GM19467 (cell line): ENCODE data around the gene KIF26B.

Source experiments
- ATAC-seq: cut with Tn5 transposase; IDR thresholded peaks from one replicate; pipeline ENCODE4 v1.9.1; 2021; ENCODE audit warnings: mild to moderate bottlenecking, moderate library complexity; ENCODE audit not compliant: unreplicated experiment

Gene KIF26B

DNA sequence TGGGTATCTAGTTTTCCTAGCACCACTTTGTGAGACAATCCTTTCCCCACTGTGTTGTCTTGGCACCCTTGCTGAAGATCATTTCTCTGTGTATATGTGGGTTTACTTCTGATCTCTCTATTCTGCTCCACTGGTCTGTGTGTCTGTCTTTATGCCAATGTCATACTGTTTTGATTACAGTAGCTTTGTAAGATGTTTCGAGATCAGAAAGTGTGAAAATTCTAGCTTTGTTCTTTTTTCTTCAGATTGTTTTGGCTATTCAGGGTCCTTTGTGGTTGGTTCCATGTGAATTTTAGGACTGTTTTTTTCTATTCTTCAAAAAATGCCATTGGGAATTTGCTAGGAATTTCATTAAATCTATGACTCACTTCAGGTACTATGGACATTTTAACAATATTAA, 116.2 kb downstream of the KIF26B start:
- ATAC-seq: no peak

DNA sequence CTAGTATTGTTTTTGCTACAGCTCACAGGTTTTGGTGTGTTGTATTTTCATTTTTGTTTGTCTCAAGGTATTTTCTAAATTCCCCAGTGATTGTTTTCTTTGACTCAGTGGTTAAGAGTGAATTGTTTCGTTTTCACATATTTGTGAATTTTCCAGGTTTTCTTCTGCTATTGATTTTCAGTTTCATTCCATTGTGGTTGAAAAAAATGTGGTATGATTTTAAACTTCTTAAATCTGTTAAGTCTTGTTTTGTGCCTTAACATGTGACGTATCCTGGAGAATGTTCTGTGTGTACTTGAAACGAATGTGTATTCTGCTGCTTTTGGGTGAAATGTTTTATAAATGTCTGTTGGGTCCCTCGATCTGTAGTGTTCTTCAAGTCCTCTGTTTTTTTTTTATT, 117.9 kb downstream of the KIF26B start:
- ATAC-seq: no peak

DNA sequence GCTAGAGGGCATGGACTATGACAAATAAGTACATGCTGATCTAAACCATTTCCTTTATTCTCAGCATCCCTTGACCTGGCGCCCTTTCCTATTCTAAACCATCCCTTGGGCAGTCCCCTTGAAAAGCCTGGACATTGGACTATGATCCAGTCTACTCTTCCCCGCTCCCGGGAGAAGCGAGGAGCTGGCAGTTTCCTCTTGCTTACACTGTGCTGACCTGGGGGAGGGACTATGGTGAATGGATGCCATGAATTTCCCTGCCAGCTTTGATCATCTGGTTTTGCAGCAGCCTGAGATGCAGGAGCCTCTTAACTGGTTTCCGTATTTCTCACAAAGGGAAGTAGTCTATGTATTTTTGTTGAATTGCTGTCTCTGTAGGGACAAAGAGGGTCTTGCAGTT, 121.7 kb downstream of the KIF26B start:
- ATAC-seq: no peak

DNA sequence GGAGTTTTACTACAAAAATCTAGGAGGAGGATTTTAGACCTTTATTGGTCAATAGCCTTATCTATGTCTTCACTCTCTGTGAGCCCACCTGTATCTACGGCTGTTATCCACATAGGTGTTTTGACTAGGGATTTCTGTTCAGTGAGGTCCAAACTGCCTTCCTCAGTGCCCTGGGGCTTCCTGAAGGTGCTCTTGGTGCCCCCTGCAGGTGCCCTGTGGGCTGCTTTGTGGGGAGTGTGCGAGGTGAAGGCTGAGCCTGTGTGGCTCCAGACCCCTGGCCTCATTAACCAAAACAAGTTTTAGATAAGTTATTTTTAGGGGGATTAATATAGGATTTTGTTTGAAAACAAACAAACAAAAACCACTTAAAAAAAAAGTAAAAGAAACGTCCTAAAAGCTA, 122.5 kb downstream of the KIF26B start:
- ATAC-seq: no peak

DNA sequence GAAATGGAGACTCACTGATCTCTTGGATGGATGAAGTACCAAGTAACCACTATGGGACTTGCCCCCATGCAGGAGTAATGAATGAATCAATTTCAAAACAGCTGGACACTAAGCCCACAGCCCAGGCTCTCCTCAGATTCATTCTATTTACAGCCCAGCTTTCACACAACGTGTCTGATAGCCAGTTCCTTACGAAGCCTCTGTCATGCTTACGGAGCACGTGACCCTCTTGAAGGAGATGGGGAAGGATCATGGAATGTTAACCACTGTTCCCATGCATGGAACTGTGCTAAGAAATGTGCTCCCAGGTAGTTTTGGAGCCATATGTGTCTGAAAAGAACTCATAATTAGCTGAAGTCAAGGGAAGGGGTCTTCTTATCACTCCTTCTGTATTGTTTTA, 124.1 kb downstream of the KIF26B start:
- ATAC-seq: no peak

DNA sequence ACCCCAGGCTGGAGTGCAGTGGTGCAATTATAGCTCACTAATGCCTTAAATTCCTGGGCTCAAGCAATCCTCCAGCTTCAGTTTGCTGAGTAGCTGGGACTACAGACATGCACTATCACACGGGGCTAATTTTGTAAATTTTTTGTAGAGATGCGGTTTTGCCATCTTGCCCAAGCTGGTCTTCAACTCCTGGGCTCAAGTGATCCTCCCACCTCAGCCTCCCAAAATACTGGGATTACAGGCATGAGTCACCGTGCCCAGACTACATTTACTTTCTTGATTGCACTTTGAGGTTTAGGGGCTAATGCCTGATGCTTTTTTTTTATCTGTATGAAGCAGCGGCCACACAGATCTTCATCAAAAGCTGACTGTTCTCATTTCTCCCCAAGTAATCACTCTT, 124.6 kb downstream of the KIF26B start:
- no peak for ATAC-seq

DNA sequence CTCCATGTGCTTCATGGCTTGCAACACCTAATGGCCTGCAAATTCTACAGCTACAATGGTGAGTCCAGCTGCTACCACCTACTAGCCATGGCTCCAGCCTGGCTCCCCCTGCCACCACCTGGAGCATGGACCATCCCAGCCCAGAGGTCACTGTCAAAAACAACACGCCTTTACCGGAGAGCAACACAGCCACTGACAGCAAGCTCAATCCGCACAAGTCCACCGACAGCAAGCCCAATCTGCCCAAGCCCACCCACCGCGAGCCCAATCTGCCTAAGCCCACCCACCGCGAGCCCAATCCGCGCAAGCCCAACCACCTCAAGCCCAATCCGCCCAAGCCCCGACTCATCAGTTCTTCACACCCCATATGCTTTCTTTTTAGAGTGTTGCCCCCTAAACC, 128.2 kb downstream of the KIF26B start:
- no peak for ATAC-seq

DNA sequence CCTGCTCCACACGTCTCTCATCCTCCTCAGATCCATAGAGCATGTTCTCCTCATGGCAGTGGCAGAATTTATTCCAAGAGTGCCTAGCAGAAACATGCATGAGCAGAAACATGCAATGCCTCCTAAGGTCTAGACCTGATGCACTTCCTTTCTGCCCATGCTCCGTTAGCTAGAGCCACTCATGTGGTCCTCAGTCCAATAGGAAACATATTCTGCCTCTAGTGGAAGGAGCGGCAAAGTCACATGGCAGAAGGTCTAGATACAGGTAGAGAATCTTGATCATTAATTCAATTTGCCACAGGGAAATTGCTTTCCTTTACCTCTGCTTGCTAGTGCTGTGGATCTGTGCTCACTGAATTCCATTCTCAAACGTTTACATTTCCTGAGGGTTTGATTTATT, 130.4 kb downstream of the KIF26B start:
- no peak for ATAC-seq

DNA sequence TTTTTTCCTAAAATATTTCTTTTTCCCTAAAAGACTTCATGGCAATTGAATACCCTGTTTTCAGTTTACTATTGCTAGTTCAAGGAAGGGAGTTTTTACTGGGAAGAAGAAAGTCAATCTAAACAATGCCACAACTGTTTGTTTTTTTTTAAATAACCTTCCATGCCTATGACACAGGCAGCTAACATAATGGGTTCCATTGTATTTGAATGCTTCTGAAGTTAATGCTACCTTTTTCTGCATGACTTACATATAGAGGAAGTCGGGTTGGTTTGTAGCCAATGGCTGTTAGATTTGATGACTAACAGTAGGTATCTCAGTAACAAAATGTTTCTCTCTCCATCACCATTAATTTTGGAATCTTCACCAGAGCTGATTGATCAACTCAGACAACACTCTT, 134.0 kb downstream of the KIF26B start:
- ATAC-seq: no peak

DNA sequence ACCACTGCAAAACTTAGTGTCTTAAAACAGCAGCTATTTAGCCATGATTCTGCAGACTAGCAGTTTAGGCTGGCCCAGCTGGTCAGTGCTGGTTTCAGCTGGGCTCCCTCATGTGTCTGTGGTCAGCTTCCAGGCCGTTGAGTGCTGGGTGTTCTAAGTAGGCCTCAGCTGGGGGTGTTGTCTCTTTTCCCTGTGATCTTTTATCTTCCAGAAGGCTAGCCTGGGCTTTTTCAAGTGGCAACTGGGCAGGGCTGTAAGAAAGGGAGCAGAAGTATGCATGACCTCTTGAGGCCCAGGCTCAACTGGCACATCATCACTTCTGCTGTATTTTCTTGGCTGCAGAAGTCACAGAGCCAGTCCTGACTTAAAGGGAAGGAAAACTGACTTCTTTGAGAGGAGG, 136.1 kb downstream of the KIF26B start:
- ATAC-seq: no peak

DNA sequence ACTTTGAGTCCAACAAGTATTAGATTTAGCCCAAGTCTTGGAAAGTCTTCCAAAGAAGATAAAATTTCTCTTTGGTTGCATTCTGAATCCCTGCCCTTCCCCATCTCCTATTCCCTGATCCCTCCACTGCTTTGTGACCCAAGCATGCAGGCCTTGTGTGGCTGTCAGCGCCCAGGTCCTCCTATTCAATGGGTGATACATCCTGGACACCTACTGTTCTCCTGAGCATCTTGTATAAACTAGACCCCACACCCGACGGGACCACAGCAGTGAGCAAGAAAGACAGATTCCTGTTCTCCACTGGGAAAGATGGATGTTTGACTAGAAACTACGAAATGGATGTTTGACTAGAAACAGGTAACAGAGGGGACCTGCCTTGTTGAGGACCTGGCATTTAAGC, 136.6 kb downstream of the KIF26B start:
- no peak for ATAC-seq

DNA sequence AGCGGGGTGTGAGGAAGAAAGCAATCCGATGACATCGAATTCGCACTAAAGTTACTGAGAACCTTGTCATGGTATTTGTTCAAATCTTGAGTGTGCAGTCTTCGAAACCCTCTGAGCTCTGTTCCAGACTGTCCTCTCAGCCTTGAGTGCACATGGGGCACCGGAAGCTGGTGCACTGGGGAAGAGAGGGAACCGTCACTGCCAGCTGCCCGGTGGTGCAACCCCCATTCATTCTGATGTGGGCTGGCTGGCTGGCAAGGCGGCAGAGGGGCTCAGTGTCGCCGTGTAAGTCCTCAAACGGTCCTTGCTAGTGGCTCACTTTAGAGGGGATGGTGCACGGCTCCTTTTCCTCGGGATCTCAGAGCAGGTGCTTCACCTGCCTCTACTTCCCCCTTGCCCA, 137.4 kb downstream of the KIF26B start:
- ATAC-seq: no peak

DNA sequence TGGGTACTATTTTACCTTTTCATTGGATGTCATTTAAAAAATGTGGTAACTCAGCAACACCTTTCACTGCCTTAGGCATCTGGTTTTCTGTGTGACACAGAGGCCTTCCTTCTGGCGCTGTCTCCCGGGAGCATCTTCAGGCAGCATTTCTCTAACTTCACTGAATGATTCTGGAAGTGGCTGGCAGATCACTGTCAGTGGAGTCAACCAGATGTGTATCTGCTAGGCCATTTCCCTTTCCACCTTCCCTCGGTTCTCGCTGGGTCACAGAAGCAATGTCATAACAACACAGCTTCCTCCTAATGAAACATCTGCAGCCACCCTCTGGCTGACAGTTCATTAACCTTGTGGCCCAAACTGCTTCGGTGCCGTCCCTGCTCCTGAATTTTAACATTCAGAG, 137.8 kb downstream of the KIF26B start:
- ATAC-seq: no peak

DNA sequence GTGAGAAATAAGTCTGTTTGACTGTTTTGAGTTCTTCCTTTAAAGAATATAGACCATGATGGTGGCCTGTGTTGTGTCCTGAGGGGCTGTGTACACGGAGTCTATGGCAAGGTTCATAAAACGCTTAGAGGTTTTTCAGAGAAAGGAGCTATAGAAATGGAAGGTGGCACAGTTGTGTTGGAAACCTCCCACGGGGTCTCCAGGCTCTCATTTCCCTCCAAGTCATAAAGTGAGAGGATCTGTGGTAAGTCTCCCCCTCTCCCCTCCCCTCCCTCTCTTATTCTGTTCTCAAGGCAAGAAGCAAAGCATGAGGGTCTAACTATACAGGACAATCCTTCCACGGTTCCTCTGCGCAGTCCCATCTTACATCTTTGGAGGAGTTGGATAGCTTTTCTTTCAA, 139.2 kb downstream of the KIF26B start:
- no peak for ATAC-seq

DNA sequence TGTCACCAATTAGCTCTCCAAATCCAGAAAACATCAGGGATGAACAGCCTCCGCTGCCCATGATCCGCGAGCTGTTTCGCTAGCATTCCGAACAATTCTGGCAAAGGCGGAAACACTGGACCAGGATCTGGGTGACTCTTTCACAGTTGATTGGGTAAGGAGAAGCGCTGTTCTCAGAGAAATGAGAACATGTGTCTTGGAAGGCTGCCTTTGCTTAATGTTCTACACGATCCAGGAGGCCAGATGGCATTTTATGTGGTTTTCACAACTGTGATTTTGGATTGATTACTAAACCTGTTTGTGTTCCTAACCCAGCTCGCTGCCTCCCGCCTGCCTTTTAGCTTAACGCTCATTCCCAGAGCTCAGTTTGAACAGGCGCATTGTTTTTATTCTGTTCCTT, 144.0 kb downstream of the KIF26B start:
- ATAC-seq: no peak

DNA sequence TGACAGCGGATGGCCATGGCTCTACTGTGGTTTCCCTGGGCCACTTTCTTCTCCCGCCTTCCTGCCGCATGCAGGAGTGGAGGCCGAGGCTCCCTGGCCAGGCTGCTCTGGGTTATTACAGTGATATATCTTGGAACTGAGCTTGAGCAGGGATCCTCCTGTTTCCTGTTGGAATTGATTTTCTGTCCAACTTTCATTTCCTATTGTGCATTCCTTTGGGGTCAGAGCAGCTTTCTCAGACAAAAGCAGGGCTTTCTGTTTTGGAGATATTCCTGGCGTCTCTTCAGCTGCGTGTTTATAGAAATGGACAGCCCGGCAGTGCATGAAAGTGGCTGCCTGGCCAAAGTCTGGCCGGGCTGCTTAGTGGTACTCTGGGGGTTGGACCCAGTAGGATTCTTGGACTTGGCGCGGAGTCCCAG, 146.4 kb downstream of the KIF26B start:
- ATAC-seq: no peak

DNA sequence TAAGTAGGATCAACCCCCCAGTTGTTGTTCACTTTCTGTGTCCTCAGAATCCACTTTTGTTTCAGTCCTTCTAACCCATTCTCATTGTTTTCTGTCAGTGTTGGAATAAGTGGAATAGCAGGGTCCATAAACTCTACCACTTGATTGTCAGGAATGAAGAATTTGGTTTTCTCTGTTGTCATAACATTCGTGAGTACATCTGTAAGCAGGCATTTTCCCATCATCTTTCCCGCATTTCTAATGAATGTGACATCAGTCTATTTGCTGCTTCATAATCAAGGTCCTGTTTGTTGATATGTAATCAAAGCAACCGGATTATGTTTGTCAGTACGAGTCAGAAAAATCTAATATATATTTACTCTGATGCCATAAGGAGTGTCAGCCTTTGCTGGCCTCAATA, 147.1 kb downstream of the KIF26B start:
- no peak for ATAC-seq

DNA sequence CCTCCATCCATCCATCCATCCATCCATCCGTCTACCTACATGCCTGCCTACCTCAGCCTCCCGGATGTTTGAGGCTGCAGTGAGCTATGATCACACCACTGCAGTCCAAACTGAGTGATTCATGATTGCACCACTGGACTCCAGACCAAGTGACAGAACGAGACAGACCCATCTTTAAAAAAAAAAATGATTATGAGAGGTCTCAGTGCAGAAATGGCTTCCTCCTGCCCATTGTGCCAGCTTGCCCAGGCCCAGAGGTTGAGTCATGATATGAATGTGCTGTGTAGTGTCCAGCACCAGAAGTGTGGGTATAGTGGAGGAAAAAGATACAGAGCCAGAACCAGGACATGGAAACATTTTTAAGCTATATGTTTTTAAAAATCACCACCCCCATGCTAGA, 149.9 kb downstream of the KIF26B start:
- no peak for ATAC-seq

DNA sequence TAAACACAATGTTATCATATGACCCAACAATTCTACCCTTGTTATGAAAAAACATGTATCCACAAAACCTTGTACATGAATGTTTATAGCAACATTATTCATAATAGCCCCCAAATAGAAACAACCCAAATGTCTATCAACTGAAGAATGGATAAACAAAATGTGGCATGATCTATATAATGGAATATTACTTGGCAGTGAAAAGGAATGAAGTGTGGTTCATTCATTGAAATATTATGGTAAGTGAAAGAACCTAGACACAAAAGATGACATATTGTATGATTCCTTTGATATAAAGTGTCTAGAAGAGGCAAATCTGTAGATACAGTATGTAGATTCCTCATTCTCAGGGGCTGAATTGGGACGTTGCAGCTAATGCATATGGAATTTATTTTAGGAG, 151.2 kb downstream of the KIF26B start:
- no peak for ATAC-seq

DNA sequence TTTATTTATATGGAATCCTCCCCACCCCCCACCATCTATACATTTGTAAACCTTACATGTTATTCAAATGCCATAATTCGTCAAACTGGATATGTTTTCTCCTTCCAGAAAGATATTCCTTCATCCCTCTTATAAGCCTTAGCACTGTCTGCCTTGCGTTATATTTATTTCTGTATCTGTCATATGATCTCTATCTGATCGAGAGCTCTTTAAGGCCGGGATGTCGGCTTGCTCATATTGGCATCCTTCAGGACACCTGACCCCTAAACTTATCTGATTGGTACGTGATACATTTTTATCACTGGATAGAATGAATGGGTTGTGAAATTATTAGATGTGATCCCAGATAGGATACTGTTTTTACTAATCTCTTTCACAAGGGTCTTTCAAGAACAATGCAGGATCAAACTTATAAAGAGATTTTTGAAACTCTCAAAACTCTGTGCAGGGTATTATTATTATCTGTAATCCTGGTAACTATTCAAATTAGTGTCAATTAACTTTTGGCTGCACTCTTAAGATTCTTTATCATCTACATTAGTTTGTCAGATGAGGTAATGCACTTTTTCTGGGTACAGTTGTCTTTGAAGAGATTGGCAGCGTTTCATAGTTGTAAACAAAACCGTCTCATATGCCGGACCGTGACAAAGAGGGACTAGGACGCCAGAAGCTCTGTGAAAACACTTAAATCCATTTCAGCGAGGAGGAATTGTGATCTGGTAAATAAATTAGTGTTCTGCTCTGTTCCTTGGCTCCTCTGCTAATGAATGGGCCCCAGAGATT, 152.0 kb downstream of the KIF26B start:
- ATAC-seq: no peak

DNA sequence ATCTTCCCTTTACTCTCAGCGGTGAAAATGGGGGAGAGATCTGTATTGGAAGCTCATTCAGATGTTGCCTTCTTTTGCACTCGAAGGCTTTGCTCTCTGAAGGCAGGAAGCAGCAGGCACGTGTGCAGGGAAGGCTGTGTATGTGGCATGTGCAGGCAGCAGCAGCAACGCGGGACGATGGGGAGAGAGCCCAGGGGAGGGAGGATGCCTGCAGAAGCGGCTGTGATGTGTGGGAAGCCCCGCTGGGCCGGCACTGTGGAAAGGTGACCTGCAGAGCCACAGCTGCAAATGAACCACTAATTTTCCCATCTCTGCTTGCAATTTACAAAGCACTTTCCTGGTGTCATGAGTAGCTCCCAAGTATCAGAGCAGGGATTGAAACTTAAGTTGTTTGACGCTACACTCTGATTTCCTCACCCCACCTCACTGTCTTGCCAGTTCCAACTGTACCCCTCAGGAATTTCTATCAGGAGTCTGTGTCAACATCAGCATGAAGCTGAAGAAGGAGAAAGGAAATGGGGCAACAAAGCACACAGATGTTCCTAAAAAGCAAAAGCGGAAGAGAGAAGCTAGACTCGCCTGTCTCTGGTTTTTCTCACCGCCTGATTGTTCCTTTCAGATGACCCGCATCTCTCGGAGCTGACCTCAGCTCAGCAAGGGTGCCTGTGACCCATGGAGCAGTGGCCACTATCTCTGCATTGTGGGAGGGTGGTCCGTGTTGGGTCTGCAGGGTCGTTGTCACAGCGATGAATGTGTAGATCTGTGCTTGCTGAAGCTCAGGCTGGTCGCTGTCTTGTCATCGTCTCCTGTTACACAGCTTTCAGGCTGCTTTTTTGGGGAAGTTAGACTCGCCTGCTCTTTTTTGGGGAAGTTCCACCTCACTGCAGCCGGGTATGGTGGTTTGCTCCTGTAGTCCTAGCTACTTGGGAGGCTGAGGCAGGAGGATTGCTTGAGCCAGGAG, 156.1 kb downstream of the KIF26B start:
- no peak for ATAC-seq

DNA sequence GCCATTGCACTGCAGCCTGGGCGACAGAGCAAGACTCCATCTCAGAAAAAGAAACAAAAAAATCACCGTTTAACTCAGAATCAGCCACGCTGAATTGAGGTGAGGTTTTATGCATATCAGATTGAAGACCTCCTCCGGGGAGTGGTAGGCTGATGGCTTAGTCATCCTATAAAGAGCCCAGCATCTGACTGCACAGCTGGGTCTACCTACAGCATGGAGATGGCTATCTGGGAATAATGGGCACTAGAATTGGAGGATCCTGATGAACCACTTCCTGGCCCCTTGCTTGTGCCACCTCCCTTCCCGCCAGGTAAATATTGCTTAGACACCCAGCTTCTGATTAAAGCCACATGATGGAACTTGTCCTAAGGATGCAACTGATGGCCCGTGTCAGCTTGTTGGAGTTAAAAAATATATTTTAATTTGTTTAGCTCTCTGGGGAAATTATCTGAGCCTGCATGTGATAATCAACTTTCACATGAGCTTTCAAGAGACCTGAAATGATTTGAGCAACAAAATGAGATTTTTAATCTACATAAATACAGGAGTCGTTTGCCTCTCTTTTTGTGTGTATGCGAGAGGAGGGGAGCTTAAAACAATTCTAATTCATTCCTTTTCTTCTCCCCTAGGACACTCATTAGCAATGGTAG, 157.2 kb downstream of the KIF26B start:
- ATAC-seq: no peak
